ENCODE data around the gene HHIP. TPM values are rescaled to one million over a fixed set of nuclear protein-coding genes. Genes with fewer than 3 reads are reported as not detected.

The HHIP gene
- total and polyA plus RNA-seq, 2 donors (not counting 1 experiment from before 2014, with no cell fraction given): 0.39 TPM; not detected in 1

DNA sequence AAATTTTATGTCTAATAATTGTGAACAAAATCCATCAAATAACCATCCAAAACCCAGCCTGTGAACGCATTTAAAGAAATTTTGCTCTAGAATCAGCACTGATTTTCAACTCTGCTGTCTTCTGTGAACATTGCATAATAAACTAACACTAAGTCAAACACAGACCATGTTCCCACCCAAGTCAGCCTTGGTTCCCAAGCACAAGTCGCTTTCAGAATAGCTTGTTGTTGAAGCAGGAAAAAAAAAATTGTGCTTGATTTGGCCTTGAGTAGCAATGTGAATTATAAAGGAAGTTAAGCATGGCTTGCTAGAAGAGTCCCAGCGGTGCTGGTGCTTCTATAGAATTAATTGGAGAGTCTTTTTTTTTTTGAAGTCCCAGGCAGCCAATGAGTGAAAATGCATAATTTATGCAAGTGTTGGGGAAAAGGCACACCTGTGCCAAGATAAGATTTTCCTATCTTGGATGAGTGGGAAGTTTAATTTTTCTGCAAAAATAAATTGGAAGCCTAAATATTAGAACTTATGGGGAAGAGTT is 42.1 kb downstream of the HHIP start:
- Mint-ChIP-seq H3K27me3 (no peaks in the 10 kb centered on the region), H3K4me3 (no peak overlapping the region), H3K9me3 (ENCODE audit: insufficient read depth) (no peaks in the 10 kb centered on the region), H3K4me1 (no peaks in the 10 kb centered on the region), H3K27ac (no peak overlapping the region)
- 100% methylated on average over 3 of the region's 3 CpGs for WGBS (ENCODE audit: insufficient coverage)
- Histone ChIP-seq H3K27me3 (replicated peaks in 1 of 4; ENCODE audit: control extremely low read depth in 1 of 4, control insufficient read depth in 3 of 4, insufficient read depth in 4 of 4, low read length in 3 of 4) (no peaks in the 10 kb centered on the region), H3K4me1 (ENCODE audit: control insufficient read depth in 2 of 2, insufficient read depth in 2 of 2, low read length in 2 of 2) (no peaks in the 10 kb centered on the region), H3K36me3 (replicated peaks in 1 of 2; ENCODE audit: control extremely low read depth in 1 of 2, control insufficient read depth in 1 of 2, extremely low read depth in 1 of 2, insufficient read depth in 2 of 2, low read length in 1 of 2) (no peaks in the 10 kb centered on the region), H3K79me2 (ENCODE audit: control insufficient read depth, insufficient read depth, low read length) (no peaks in the 10 kb centered on the region), H2AFZ (ENCODE audit: insufficient read depth, low read depth, low read length, poor library complexity, severe bottlenecking) (no peak overlapping the region), H3K27ac (ENCODE audit: low read length in 2 of 2) (no peak overlapping the region), H4K20me1 (ENCODE audit: control insufficient read depth, insufficient read depth, low read length, poor library complexity, severe bottlenecking) (no peaks in the 10 kb centered on the region), H3K9me3 (ENCODE audit: control extremely low read depth in 1 of 3, control insufficient read depth in 2 of 3, insufficient read depth in 1 of 3, low read length in 2 of 3) (no peaks in the 10 kb centered on the region), H3K4me2 (replicated peaks; ENCODE audit: low read depth, low read length, poor library complexity, severe bottlenecking) (no peak overlapping the region), H3K9ac (ENCODE audit: low read length) (no peak overlapping the region), H3K4me3 (ENCODE audit: control extremely low read depth in 1 of 5, extremely low read depth in 1 of 5, insufficient read depth in 1 of 5, low read depth in 2 of 5, low read length in 4 of 5) (no peak overlapping the region)
- DNase-seq (no peak), ATAC-seq (ENCODE audit: low read depth) (no peak)
- TF ChIP-seq, protein P1, sequence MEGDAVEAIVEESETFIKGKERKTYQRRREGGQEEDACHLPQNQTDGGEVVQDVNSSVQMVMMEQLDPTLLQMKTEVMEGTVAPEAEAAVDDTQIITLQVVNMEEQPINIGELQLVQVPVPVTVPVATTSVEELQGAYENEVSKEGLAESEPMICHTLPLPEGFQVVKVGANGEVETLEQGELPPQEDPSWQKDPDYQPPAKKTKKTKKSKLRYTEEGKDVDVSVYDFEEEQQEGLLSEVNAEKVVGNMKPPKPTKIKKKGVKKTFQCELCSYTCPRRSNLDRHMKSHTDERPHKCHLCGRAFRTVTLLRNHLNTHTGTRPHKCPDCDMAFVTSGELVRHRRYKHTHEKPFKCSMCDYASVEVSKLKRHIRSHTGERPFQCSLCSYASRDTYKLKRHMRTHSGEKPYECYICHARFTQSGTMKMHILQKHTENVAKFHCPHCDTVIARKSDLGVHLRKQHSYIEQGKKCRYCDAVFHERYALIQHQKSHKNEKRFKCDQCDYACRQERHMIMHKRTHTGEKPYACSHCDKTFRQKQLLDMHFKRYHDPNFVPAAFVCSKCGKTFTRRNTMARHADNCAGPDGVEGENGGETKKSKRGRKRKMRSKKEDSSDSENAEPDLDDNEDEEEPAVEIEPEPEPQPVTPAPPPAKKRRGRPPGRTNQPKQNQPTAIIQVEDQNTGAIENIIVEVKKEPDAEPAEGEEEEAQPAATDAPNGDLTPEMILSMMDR (IDR thresholded peaks at IDR 0.05): no peak
- TF ChIP-seq EZH2 (IDR thresholded peaks at IDR 0.05; ENCODE audit: borderline replicate concordance, insufficient read depth, low read depth, low read length, poor library complexity, severe bottlenecking): no peak
- POLR2A ChIA-PET: no interaction called here
- intact Hi-C loops (cut with micrococcal nuclease): no loop called here
- CTCF ChIA-PET: no interaction called here

DNA sequence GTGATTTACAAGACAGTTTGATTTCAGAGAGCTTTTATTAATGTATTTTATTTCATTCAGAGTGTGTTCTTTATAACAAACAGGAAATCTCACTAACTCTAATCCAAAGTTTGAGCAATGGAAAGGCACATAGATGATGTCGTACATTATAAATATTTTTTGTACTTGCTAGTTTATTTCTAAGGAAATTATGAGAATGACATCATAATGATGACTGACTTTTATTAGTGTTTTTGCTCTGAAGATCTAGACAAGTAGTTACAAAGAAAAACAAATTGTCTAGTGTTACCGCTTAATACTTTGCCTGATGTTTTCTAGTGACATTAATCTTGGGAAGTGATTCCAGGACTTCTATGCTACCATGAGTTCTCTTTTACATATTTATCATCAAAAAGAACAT is 43.2 kb downstream of the HHIP start:
- Histone ChIP-seq H2AFZ (ENCODE audit: insufficient read depth, low read depth, low read length, poor library complexity, severe bottlenecking) (no peak overlapping the region), H4K20me1 (ENCODE audit: control insufficient read depth, insufficient read depth, low read length, poor library complexity, severe bottlenecking) (no peaks in the 10 kb centered on the region), H3K27me3 (replicated peaks in 1 of 4; ENCODE audit: control extremely low read depth in 1 of 4, control insufficient read depth in 3 of 4, insufficient read depth in 4 of 4, low read length in 3 of 4) (no peaks in the 10 kb centered on the region), H3K4me2 (replicated peaks; ENCODE audit: low read depth, low read length, poor library complexity, severe bottlenecking) (no peak overlapping the region), H3K36me3 (replicated peaks in 1 of 2; ENCODE audit: control extremely low read depth in 1 of 2, control insufficient read depth in 1 of 2, extremely low read depth in 1 of 2, insufficient read depth in 2 of 2, low read length in 1 of 2) (no peaks in the 10 kb centered on the region), H3K79me2 (ENCODE audit: control insufficient read depth, insufficient read depth, low read length) (no peaks in the 10 kb centered on the region), H3K4me1 (ENCODE audit: control insufficient read depth in 2 of 2, insufficient read depth in 2 of 2, low read length in 2 of 2) (no peaks in the 10 kb centered on the region), H3K4me3 (ENCODE audit: control extremely low read depth in 1 of 5, extremely low read depth in 1 of 5, insufficient read depth in 1 of 5, low read depth in 2 of 5, low read length in 4 of 5) (no peak overlapping the region), H3K9ac (ENCODE audit: low read length) (no peak overlapping the region), H3K9me3 (ENCODE audit: control extremely low read depth in 1 of 3, control insufficient read depth in 2 of 3, insufficient read depth in 1 of 3, low read length in 2 of 3) (no peaks in the 10 kb centered on the region), H3K27ac (ENCODE audit: low read length in 2 of 2) (no peak overlapping the region)
- Mint-ChIP-seq H3K27ac (no peak overlapping the region), H3K27me3 (no peaks in the 10 kb centered on the region), H3K9me3 (ENCODE audit: insufficient read depth) (no peaks in the 10 kb centered on the region), H3K4me1 (no peaks in the 10 kb centered on the region), H3K4me3 (no peak overlapping the region)
- POLR2A ChIA-PET: no interaction called here
- intact Hi-C loops (cut with micrococcal nuclease): no loop called here
- TF ChIP-seq, protein P1 (IDR thresholded peaks at IDR 0.05): no peak
- TF ChIP-seq EZH2 (IDR thresholded peaks at IDR 0.05; ENCODE audit: borderline replicate concordance, insufficient read depth, low read depth, low read length, poor library complexity, severe bottlenecking): no peak
- WGBS (ENCODE audit: insufficient coverage): no CpG with 5 or more reads among the region's 2 CpGs
- CTCF ChIA-PET: no interaction called here
- no peak for DNase-seq
- ATAC-seq (ENCODE audit: low read depth): no peak

Data from B cell (primary cell).